GM18870 (cell line): ENCODE measurements around the gene PTPN1.
"Not testable (repeated sequence)": the region's sequence is repeated elsewhere in the genome, so short reads cannot be mapped to it uniquely, and the experiment has no call there.

Experiments used
- ATAC-seq: cut with Tn5 transposase; IDR thresholded peaks from one replicate; pipeline ENCODE4 v1.9.1; 2021; ENCODE audit warnings: moderate library complexity; ENCODE audit not compliant: unreplicated experiment

The PTPN1 gene

GRCh38 chr20:50602432-50603088 is 92.4 kb downstream of the PTPN1 start:
- ATAC-seq, result no peak

GRCh38 chr20:50604451-50604850 is 94.3 kb downstream of the PTPN1 start:
- ATAC-seq, result no peak

GRCh38 chr20:50605136-50605535 is 95.0 kb downstream of the PTPN1 start:
- no peak for ATAC-seq

GRCh38 chr20:50607436-50607835 is 97.3 kb downstream of the PTPN1 start:
- no peak for ATAC-seq

- no peak for ATAC-seq
Measured at GRCh38 chr20:50607850-50608749, 97.9 kb downstream of the PTPN1 start.

GRCh38 chr20:50608750-50609104 is 98.5 kb downstream of the PTPN1 start:
- ATAC-seq, result no peak

GRCh38 chr20:50609438-50609989 is 99.3 kb downstream of the PTPN1 start:
- ATAC-seq, result no peak

- ATAC-seq, result no peak
Measured at GRCh38 chr20:50610212-50610718, 100.1 kb downstream of the PTPN1 start.

- ATAC-seq, result no peak
Measured at GRCh38 chr20:50611128-50611810, 101.1 kb downstream of the PTPN1 start.

- no peak for ATAC-seq
Measured at GRCh38 chr20:50613438-50614169, 103.4 kb downstream of the PTPN1 start.

GRCh38 chr20:50615407-50615806 is 105.2 kb downstream of the PTPN1 start:
- no peak for ATAC-seq

GRCh38 chr20:50617022-50617421 is 106.8 kb downstream of the PTPN1 start:
- ATAC-seq, result no peak

GRCh38 chr20:50618537-50618936 is 108.4 kb downstream of the PTPN1 start:
- no peak for ATAC-seq

- not testable (repeated sequence) for ATAC-seq
Measured at GRCh38 chr20:50620459-50620858, 110.3 kb downstream of the PTPN1 start.

GRCh38 chr20:50621068-50621665 is 111.0 kb downstream of the PTPN1 start:
- no peak for ATAC-seq

GRCh38 chr20:50624351-50625016 is 114.3 kb downstream of the PTPN1 start:
- ATAC-seq, result no peak

GRCh38 chr20:50625986-50626677 is 115.9 kb downstream of the PTPN1 start:
- ATAC-seq, result no peak

- no peak for ATAC-seq
Measured at GRCh38 chr20:50627747-50628146, 117.6 kb downstream of the PTPN1 start.

GRCh38 chr20:50628332-50628731 is 118.1 kb downstream of the PTPN1 start:
- no peak for ATAC-seq
